Heart left ventricle (tissue), 16 donors: ENCODE measurements around the gene FRMD1. TPM values are rescaled to one million over a fixed set of nuclear protein-coding genes. Genes with fewer than 3 reads are reported as not detected.

Source experiments
- ATAC-seq, 4 donors: fragments of 200-7000 bp; cut with Tn5 transposase; one replicate each; pipeline ENCODE4 v1.9.1; 2020 to 2022; ENCODE audit warnings: moderate library complexity in 4 of 4, mild to moderate bottlenecking in 3 of 4, moderate number of reproducible peaks in 1 of 4
- DNase-seq, 5 donors: peaks; one replicate each; pipeline ENCODE4 v3.0.0-alpha.2; 2020
- H3K27ac ChIP-seq, 12 donors: fragments of 200-600 bp; sonication (generic) in 4 of 12; one replicate each; pipeline versions ENCODE4 v1.5.0 to v1.8.0; 2016 to 2022; ENCODE audit warnings: mild to moderate bottlenecking in 2 of 12
- H3K27me3 ChIP-seq, 9 donors: fragments of 200-600 bp; sonication (generic) in 2 of 9; one replicate each; pipeline versions ENCODE4 v1.5.1 to v1.8.0; 2016 to 2022; ENCODE audit warnings: mild to moderate bottlenecking in 3 of 9
- H3K36me3 ChIP-seq, 9 donors: fragments of 200-600 bp; sonication (generic) in 2 of 9; one replicate each; pipeline versions ENCODE4 v1.5.0 to v1.8.0; 2018 to 2022; ENCODE audit warnings: mild to moderate bottlenecking in 2 of 9
- H3K4me1 ChIP-seq, 12 donors: fragments of 200-600 bp; sonication (generic) in 4 of 12; one replicate each; pipeline versions ENCODE4 v1.5.0 to v1.8.0; 2016 to 2022; ENCODE audit warnings: mild to moderate bottlenecking in 3 of 12
- H3K4me3 ChIP-seq, 12 donors: fragments of 200-600 bp; sonication (generic) in 4 of 12; one replicate each; pipeline versions ENCODE4 v1.5.0 to v1.8.0; 2017 to 2022; ENCODE audit warnings: mild to moderate bottlenecking in 9 of 12, moderate library complexity in 4 of 12
- H3K9me3 ChIP-seq, 12 donors: fragments of 200-600 bp; sonication (generic) in 4 of 12; one replicate each; pipeline versions ENCODE4 v1.5.0 to v1.8.0; 2016 to 2022; ENCODE audit warnings: mild to moderate bottlenecking in 1 of 12
- CTCF ChIP-seq, 12 donors: fragments of 200-600 bp; sonication (generic) in 4 of 12; IDR thresholded peaks; one replicate each; pipeline versions ENCODE4 v1.5.0 to v1.8.0; 2018 to 2022; ENCODE audit warnings: antibody characterized with exemption in 12 of 12, mild to moderate bottlenecking in 5 of 12
- POLR2A ChIP-seq, 2 donors: fragments of 450-650 bp; IDR thresholded peaks; one replicate each; pipeline ENCODE4 v1.6.1; 2017; ENCODE audit warnings: antibody characterized with exemption in 2 of 2, mild to moderate bottlenecking in 2 of 2, moderate library complexity in 2 of 2
- WGBS, 4 donors: extraction: QIAGEN DNeasy Blood & Tissue Kit in 2 of 4; methylation state at CpG; one replicate each; pipeline versions ENCODE4 v1.1.5 to v1.1.7; 2013 to 2018; 5-methylcytosine and 5-hydroxymethylcytosine counted together
- intact Hi-C, 10 donors: fragments of 100-400 bp; cut with DNase I; formaldehyde crosslinking; loops; one replicate each; pipeline versions ENCODE4 v1.11.1 to v1.14.2; 2022
- polyA plus RNA-seq, 2 donors: library from polyadenylated mRNA; stranded (reverse); fragments of 200-250 nt; gene quantifications; one replicate each; pipeline ENCODE4 v1.2.3, GENCODE V29; 2013
- total RNA-seq, 9 donors: library from RNA; depleted of rRNA in 2 of 9; stranded (reverse); fragments of >200 nt in 2 of 9; fragmentation: NEBNext Ultra II Directional in 3 of 9; extraction: Animal tissue kit (Norgen Biotek cat#: 25700) in 3 of 9; gene quantifications; one replicate each; pipeline versions ENCODE4 v1.1.0 to v1.2.4, GENCODE V29; 2016 to 2023
- donor health status: ischemic (EF 13 %, LVEDD 7.1; RV severe dilation, severe dysfunction).
- donor health status: healthy with polysubstance abuse.
- donor health status: DM: no; HTN: yes; CAD: no.
- donor health status: DM: no; HTN: no; CAD: no.
- donor health status: ischemic (EF 25% LVEDD 6.9; RV normal size, moderate dysfunction).
- donor health status: ischemic (EF 25% LVEDD 5.7; RV mildly dilated, moderate dysfunction).
- donor health status: healthy.
- donor health status: DM: yes; HTN: yes; CAD: no.
- donor health status: ischemic (EF 35%, LVEDD 5.7; RV mildly dilated, moderate dysfunction).
- donor health status: nonischemic (EF 11% LVEDD 7.7; RV severe dilation, severe dysfunction).
- donor health status: DM: yes; HTN: yes; CAD: no.
- donor health status: PGD.
- donor health status: ischemic (EF 29% LVEDD 5.4; RV normal size, mild dysfunction).
- donor health status: nonischemic (EF 23%, LVEDD 6.1; RV moderate dilation, normal function).

Gene FRMD1
- total and polyA plus RNA-seq, 11 donors, result 0.04 to 0.50 (median 0.14) TPM; not detected in 7

GRCh38 chr6:168070804-168071203 is 8.2 kb downstream of the FRMD1 start:
- Histone ChIP-seq H3K4me3 (no peak overlapping the region), H3K36me3 (no peaks in the 10 kb centered on the region), H3K9me3 (no peaks in the 10 kb centered on the region), H3K27me3 (no peaks in the 10 kb centered on the region), H3K4me1 (no peaks in the 10 kb centered on the region), H3K27ac (no peak overlapping the region)
- intact Hi-C loops, result no loop called here
- ATAC-seq (no peak), DNase-seq (no peak)
- no peak for TF ChIP-seq POLR2A (IDR thresholded peaks at IDR 0.05)
- no peak for TF ChIP-seq CTCF (IDR thresholded peaks at IDR 0.05)
- 95 to 99% (median 97%) methylated on average over 5 to 7 of the region's 7 CpGs for WGBS, 4 donors

- Histone ChIP-seq H3K27ac (no peak overlapping the region), H3K27me3 (no peaks in the 10 kb centered on the region), H3K9me3 (no peaks in the 10 kb centered on the region), H3K4me1 (no peaks in the 10 kb centered on the region), H3K4me3 (no peak overlapping the region), H3K36me3 (no peaks in the 10 kb centered on the region)
- intact Hi-C loops, result loop anchor here in 1 of 10 donors (10.0 kb wide), 1 partner anchor 288 kb away; no protein-coding TSS in a partner anchor
- 92 to 94% (median 93%) methylated on average over 24 of the region's 24 CpGs for WGBS, 4 donors
- TF ChIP-seq POLR2A (IDR thresholded peaks at IDR 0.05), result no peak
- ATAC-seq, result no peak
- no peak for DNase-seq
Observed at GRCh38 chr6:168067081-168067759, 11.8 kb downstream of the FRMD1 start.

- no peak overlapping the region for H3K27ac ChIP-seq
- WGBS, 4 donors, result 89 to 95% (median 95%) methylated on average over 8 to 11 of the region's 11 CpGs
- DNase-seq, result no peak
- H3K9me3 ChIP-seq, result no peaks in the 10 kb centered on the region
- no peaks in the 10 kb centered on the region for H3K27me3 ChIP-seq
- peaks cover 0 to 9% (median 5%) of the 10 kb centered on the region in 12 donors for H3K4me1 ChIP-seq
- no peak overlapping the region for H3K4me3 ChIP-seq
- intact Hi-C loops, result loop anchor here in 9 of 10 donors (5.0 to 10.0 kb wide), 4 partner anchors 53 to 290 kb away; no protein-coding TSS in a partner anchor
- ATAC-seq, result no peak
- no peak for TF ChIP-seq POLR2A (IDR thresholded peaks at IDR 0.05)
- no peak for TF ChIP-seq CTCF (IDR thresholded peaks at IDR 0.05)
- no peaks in the 10 kb centered on the region for H3K36me3 ChIP-seq
Observed at GRCh38 chr6:168064226-168064807, 14.7 kb downstream of the FRMD1 start.

- no peaks in the 10 kb centered on the region for H3K27me3 ChIP-seq
- no peak overlapping the region for H3K4me3 ChIP-seq
- DNase-seq, result no peak
- H3K9me3 ChIP-seq, result no peaks in the 10 kb centered on the region
- peaks cover 0 to 9% (median 5%) of the 10 kb centered on the region in 12 donors for H3K4me1 ChIP-seq
- no peak for ATAC-seq
- no peak overlapping the region for H3K27ac ChIP-seq
- 90 to 97% (median 94%) methylated on average over 7 to 13 of the region's 13 CpGs for WGBS, 4 donors
- TF ChIP-seq CTCF (IDR thresholded peaks at IDR 0.05) (no peak), POLR2A (IDR thresholded peaks at IDR 0.05) (no peak)
- intact Hi-C loops, result loop anchor here in 9 of 10 donors (5.0 to 10.0 kb wide), 4 partner anchors 54 to 291 kb away; no protein-coding TSS in a partner anchor
- H3K36me3 ChIP-seq, result no peaks in the 10 kb centered on the region
Observed at GRCh38 chr6:168063431-168063830, 15.6 kb downstream of the FRMD1 start.
